CD4-positive, alpha-beta memory T cell (primary cell): ENCODE data around the gene CPNE4. TPM values are rescaled to one million over a fixed set of nuclear protein-coding genes. Genes with fewer than 3 reads are reported as not detected.

Experiments used
- CTCF ChIA-PET: fragments of 350-600 bp; sonication (Branson Sonifier 250); formaldehyde crosslinking; loops from one replicate; lab custom pipeline; 2021; ENCODE audit warnings: inconsistent platforms; ENCODE audit not compliant: partially characterized antibody; lab: Charles Lee
- POLR2A ChIA-PET: fragments of 350-600 bp; sonication (Branson Sonifier 250); formaldehyde crosslinking; loops from one replicate; lab custom pipeline; 2021; ENCODE audit not compliant: partially characterized antibody; lab: Charles Lee
- DNase-seq, 5 donors: peaks; one replicate each; pipeline versions ENCODE4 v3.0.0 to v3.0.0-alpha.2; 2020 to 2022; ENCODE audit warnings: mixed read lengths in 1 of 5
- H3K27ac ChIP-seq: one replicate; pipeline ENCODE4 v1.7.0; 2013; ENCODE audit warnings: low read depth, low read length
- H3K27me3 ChIP-seq: 2 replicates; pipeline ENCODE4 v1.7.0; 2013; ENCODE audit warnings: mild to moderate bottlenecking, low read length, moderate library complexity; ENCODE audit not compliant: insufficient read depth
- H3K36me3 ChIP-seq: 2 replicates; pipeline ENCODE4 v1.7.0; 2013; ENCODE audit warnings: mild to moderate bottlenecking, low read length, moderate library complexity; ENCODE audit not compliant: insufficient read depth
- H3K4me1 ChIP-seq: 2 replicates; pipeline ENCODE4 v1.7.0; 2013; ENCODE audit warnings: mild to moderate bottlenecking, low read length, moderate library complexity; ENCODE audit not compliant: insufficient read depth
- H3K4me3 ChIP-seq, 2 donors: one replicate each; pipeline ENCODE4 v1.7.0; 2013; ENCODE audit warnings: low read length in 2 of 2, mild to moderate bottlenecking in 1 of 2
- H3K9me3 ChIP-seq, 2 donors: one replicate each; pipeline ENCODE4 v1.7.0; 2013; ENCODE audit warnings: low read length in 2 of 2, control low read depth in 1 of 2; ENCODE audit not compliant: control insufficient read depth in 1 of 2
- H3K27ac Mint-ChIP-seq, 7 donors: one replicate each; pipeline ENCODE4 v1.8.0; 2020 to 2021; ENCODE audit warnings: mixed read lengths in 7 of 7, mild to moderate bottlenecking in 6 of 7, inconsistent platforms in 3 of 7, moderate library complexity in 3 of 7
- H3K27me3 Mint-ChIP-seq, 2 donors: one replicate each; pipeline ENCODE4 v1.8.0; 2020 to 2021; ENCODE audit warnings: mixed read lengths in 2 of 2
- H3K36me3 Mint-ChIP-seq, 2 donors: one replicate each; pipeline ENCODE4 v1.8.0; 2020 to 2021; ENCODE audit warnings: mixed read lengths in 2 of 2, inconsistent platforms in 1 of 2, mild to moderate bottlenecking in 1 of 2
- H3K4me1 Mint-ChIP-seq, 4 donors: one replicate each; pipeline ENCODE4 v1.8.0; 2020 to 2021; ENCODE audit warnings: mixed read lengths in 4 of 4, mild to moderate bottlenecking in 1 of 4
- H3K4me3 Mint-ChIP-seq, 8 donors: one replicate each; pipeline ENCODE4 v1.8.0; 2020 to 2021; ENCODE audit warnings: mixed read lengths in 8 of 8, mild to moderate bottlenecking in 7 of 8, moderate library complexity in 6 of 8, inconsistent platforms in 3 of 8
- H3K9me3 Mint-ChIP-seq, 8 donors: one replicate each; pipeline ENCODE4 v1.8.0; 2020 to 2021; ENCODE audit warnings: mixed read lengths in 8 of 8, mild to moderate bottlenecking in 5 of 8, inconsistent platforms in 3 of 8, moderate library complexity in 1 of 8
- intact Hi-C: fragments of 100-400 bp; cut with micrococcal nuclease; formaldehyde crosslinking; loops from one replicate; pipeline ENCODE4 v1.15.1; 2023
- polyA plus RNA-seq, 2 donors: library from polyadenylated mRNA; unstranded; fragments of 300-500 nt; fragmentation: Illumina TruSeq; gene quantifications; one replicate each; pipeline ENCODE4 v1.2.3, GENCODE V29; 2021
- total RNA-seq, 2 experiments: library from RNA; stranded (reverse); gene quantifications; one replicate each; pipeline ENCODE4 v1.2.3, GENCODE V29; 2021

CPNE4 gene
- total and polyA plus RNA-seq, 4 experiments from 2014 or later, result not detected

DNA sequence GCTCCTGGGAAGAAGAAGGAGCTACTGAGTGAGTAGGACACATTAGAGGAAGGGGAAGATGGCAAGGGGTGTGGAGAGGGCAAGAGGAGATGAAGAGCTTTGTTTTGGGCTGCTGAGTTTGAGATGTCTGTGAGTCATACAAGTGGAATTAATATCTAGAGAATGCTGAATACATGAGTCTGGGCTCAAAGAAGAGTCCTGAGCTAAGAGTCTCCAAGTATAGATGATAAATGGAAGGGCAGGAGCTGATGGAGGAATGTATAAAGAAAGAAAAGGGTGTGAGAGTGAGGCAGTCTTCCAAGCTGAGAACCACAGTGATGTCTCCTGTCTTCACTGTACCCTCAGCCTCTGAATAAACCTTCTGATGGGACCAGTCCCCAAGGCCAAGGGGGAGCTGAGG lies 326.6 kb downstream of the CPNE4 start:
- no peak overlapping the region for H3K27ac Mint-ChIP-seq
- no peak overlapping the region for H3K4me3 ChIP-seq
- POLR2A ChIA-PET, result no interaction called here
- H3K27me3 Mint-ChIP-seq, result peaks cover 2 to 4% of the 10 kb centered on the region in 2 donors
- no peaks in the 10 kb centered on the region for H3K36me3 Mint-ChIP-seq
- no peaks in the 10 kb centered on the region for H3K4me1 Mint-ChIP-seq
- no peak for DNase-seq
- H3K9me3 ChIP-seq, result no peaks in the 10 kb centered on the region
- intact Hi-C loops, result no loop called here
- no peaks in the 10 kb centered on the region for H3K36me3 ChIP-seq
- no peak overlapping the region for H3K4me3 Mint-ChIP-seq
- CTCF ChIA-PET, result no interaction called here
- no peaks in the 10 kb centered on the region for H3K27me3 ChIP-seq
- H3K9me3 Mint-ChIP-seq, result no peaks in the 10 kb centered on the region
- no peak overlapping the region for H3K27ac ChIP-seq
- H3K4me1 ChIP-seq, result no peaks in the 10 kb centered on the region

DNA sequence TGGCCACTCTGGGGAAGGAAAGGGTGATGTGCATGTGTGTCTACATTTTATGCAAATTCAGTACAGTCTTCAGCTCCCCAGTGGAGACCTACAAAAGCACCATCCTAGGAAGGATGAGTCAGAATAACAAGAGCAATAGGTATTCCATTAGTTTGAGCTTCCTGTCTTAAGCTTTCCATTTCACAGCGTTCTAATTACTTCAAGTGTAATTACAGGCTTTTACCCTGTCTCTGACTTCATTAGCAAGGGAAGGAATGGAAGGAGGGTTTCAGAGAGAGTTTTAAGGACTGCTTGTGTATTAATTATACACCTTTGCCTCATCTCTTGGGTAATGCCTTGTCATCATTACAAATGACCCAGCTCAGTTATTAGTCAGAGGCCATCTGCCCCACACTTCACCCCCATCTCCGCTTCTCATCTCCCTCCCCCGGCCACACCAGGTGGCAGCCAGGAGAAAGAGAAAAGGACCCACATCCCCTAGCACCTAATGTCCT lies 329.2 kb downstream of the CPNE4 start:
- H3K36me3 ChIP-seq, result no peaks in the 10 kb centered on the region
- H3K27me3 Mint-ChIP-seq, result peaks cover 2 to 4% of the 10 kb centered on the region in 2 donors
- intact Hi-C loops, result no loop called here
- H3K27ac ChIP-seq, result no peak overlapping the region
- no peak overlapping the region for H3K27ac Mint-ChIP-seq
- no peaks in the 10 kb centered on the region for H3K4me1 ChIP-seq
- no peaks in the 10 kb centered on the region for H3K36me3 Mint-ChIP-seq
- H3K9me3 Mint-ChIP-seq, result peaks cover 0 to 5% (median 0%) of the 10 kb centered on the region in 8 donors
- no peaks in the 10 kb centered on the region for H3K9me3 ChIP-seq
- H3K4me3 Mint-ChIP-seq, result no peak overlapping the region
- ChIA-PET POLR2A (no interaction called here), CTCF (interaction anchor here (1.4 kb wide), 1 partner anchor 14 kb away, joined by 3 read pairs; no protein-coding TSS in a partner anchor)
- H3K27me3 ChIP-seq, result no peaks in the 10 kb centered on the region
- H3K4me3 ChIP-seq, result no peak overlapping the region
- H3K4me1 Mint-ChIP-seq, result no peaks in the 10 kb centered on the region
- no peak for DNase-seq

DNA sequence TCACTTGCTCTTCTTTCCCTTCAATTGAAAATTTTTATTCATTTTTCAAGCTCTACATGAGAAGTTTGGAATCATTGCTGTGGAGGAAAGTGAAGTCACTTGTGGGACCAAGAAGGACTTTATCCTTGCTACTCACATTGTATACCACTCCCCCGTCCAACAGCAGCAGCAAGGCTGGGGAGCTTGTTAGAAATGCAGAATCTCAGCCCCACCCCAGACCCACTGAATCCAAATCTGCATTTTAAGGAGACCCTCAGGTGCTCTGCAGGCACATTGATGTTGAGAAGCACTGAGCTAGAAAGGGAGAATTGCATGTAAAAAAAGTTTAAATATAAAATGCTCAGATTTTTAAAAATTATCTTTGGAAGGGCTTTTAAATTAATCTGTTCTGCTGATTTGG lies 329.7 kb downstream of the CPNE4 start:
- H3K4me1 ChIP-seq, result no peaks in the 10 kb centered on the region
- Mint-ChIP-seq H3K4me3 (no peak overlapping the region), H3K9me3 (peaks cover 0 to 5% (median 0%) of the 10 kb centered on the region in 8 donors), H3K27ac (no peak overlapping the region), H3K27me3 (peaks cover 2 to 4% of the 10 kb centered on the region in 2 donors), H3K4me1 (no peaks in the 10 kb centered on the region), H3K36me3 (no peaks in the 10 kb centered on the region)
- H3K36me3 ChIP-seq, result no peaks in the 10 kb centered on the region
- H3K9me3 ChIP-seq, result no peaks in the 10 kb centered on the region
- intact Hi-C loops, result no loop called here
- no peak overlapping the region for H3K27ac ChIP-seq
- CTCF ChIA-PET, result interaction anchor here (1.4 kb wide), 1 partner anchor 15 kb away, joined by 3 read pairs; no protein-coding TSS in a partner anchor
- no peaks in the 10 kb centered on the region for H3K27me3 ChIP-seq
- H3K4me3 ChIP-seq, result no peak overlapping the region
- POLR2A ChIA-PET, result no interaction called here
- DNase-seq, result no peak

DNA sequence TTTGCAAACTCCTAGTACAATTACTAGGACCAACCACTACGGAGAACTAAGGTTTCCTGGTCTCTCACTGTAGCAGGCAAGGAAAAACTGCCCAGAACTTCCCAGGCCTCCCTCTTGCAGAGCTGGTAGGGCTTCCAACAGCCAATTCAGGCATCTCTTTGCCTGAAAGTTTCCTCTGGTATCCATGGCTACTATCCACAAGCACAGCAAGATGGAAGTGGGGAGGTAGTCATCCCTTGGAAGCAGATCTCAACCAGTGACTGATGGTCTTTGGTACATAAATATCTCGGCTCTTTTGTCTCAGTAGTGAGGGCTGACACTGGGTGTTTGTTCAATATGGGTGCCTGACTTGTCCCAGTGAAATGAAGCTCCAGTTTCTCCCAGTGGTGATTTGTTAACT lies 330.7 kb downstream of the CPNE4 start:
- no peak overlapping the region for H3K27ac ChIP-seq
- Mint-ChIP-seq H3K9me3 (peaks cover 0 to 5% (median 0%) of the 10 kb centered on the region in 8 donors), H3K27me3 (peaks cover 2% of the 10 kb centered on the region in 2 donors), H3K4me1 (no peaks in the 10 kb centered on the region), H3K4me3 (no peak overlapping the region), H3K27ac (no peak overlapping the region), H3K36me3 (no peaks in the 10 kb centered on the region)
- no peak overlapping the region for H3K4me3 ChIP-seq
- no peaks in the 10 kb centered on the region for H3K36me3 ChIP-seq
- ChIA-PET CTCF (no interaction called here), POLR2A (no interaction called here)
- no peaks in the 10 kb centered on the region for H3K27me3 ChIP-seq
- intact Hi-C loops, result no loop called here
- DNase-seq, result no peak
- no peaks in the 10 kb centered on the region for H3K4me1 ChIP-seq
- H3K9me3 ChIP-seq, result no peaks in the 10 kb centered on the region

DNA sequence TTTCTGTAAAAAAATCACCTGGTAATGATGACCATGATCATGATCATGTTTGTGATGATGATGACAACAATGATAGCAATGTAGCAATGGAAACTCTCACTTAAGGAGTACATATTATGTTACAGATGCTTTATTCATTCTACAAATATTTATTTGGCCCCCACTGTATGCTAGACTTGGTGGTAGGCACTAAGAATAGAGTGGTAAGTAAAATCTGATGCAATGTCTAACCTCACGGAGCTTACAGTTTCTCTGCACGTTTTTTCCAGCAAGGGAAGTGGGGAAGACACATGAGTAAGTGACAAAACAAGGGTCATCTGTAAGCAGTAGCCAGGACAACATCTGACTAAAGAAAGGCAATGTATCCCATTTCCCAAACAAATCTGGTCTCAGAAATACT lies 332.7 kb downstream of the CPNE4 start:
- H3K27ac ChIP-seq, result no peak overlapping the region
- H3K4me3 ChIP-seq, result no peak overlapping the region
- intact Hi-C loops, result no loop called here
- no peaks in the 10 kb centered on the region for H3K4me1 ChIP-seq
- no peaks in the 10 kb centered on the region for H3K9me3 ChIP-seq
- DNase-seq, result no peak
- H3K27me3 Mint-ChIP-seq, result peaks cover under 1 to 3% of the 10 kb centered on the region in 2 donors
- no peaks in the 10 kb centered on the region for H3K4me1 Mint-ChIP-seq
- H3K27me3 ChIP-seq, result no peaks in the 10 kb centered on the region
- no peaks in the 10 kb centered on the region for H3K36me3 Mint-ChIP-seq
- no peak overlapping the region for H3K4me3 Mint-ChIP-seq
- peaks cover 0 to 5% (median 0%) of the 10 kb centered on the region in 8 donors for H3K9me3 Mint-ChIP-seq
- CTCF ChIA-PET, result no interaction called here
- H3K36me3 ChIP-seq, result no peaks in the 10 kb centered on the region
- POLR2A ChIA-PET, result no interaction called here
- no peak overlapping the region for H3K27ac Mint-ChIP-seq

DNA sequence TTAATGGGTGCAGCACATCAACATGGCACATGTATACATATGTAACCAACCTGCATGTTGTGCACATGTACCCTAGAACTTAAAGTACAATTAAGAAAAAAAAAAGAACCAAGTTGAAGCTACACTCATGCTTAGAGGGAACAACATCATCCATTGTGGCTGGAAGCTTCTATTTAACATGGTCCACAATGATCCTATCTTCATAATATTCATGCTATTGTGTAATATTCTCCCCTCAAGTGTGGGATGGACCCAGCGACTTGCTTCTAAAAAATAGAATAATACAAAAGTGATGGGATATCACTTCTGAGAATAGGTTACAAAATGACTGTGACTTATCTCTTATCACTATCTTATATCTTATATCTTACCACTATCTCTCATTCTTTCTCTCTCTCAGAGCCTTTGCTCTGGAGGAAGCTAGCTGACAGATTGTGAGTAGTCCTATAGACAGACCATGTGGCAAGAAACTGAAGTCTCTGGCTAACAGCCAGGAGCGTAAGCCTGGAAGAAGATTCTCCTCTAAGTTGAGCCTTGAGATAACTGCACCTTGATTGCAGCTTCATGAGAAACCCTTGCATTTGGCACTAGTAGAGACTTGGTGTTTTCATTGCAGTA lies 333.6 kb downstream of the CPNE4 start:
- no peaks in the 10 kb centered on the region for H3K9me3 ChIP-seq
- CTCF ChIA-PET, result no interaction called here
- H3K27me3 Mint-ChIP-seq, result peaks cover 0 to 5% of the 10 kb centered on the region in 2 donors
- no peaks in the 10 kb centered on the region for H3K27me3 ChIP-seq
- no peak for DNase-seq
- POLR2A ChIA-PET, result no interaction called here
- no peaks in the 10 kb centered on the region for H3K4me1 ChIP-seq
- no peaks in the 10 kb centered on the region for H3K4me1 Mint-ChIP-seq
- H3K27ac ChIP-seq, result no peak overlapping the region
- H3K9me3 Mint-ChIP-seq, result peaks cover 0 to 5% (median under 1%) of the 10 kb centered on the region in 8 donors
- no peak overlapping the region for H3K4me3 Mint-ChIP-seq
- H3K4me3 ChIP-seq, result no peak overlapping the region
- no peaks in the 10 kb centered on the region for H3K36me3 ChIP-seq
- no peaks in the 10 kb centered on the region for H3K36me3 Mint-ChIP-seq
- intact Hi-C loops, result no loop called here
- H3K27ac Mint-ChIP-seq, result no peak overlapping the region

DNA sequence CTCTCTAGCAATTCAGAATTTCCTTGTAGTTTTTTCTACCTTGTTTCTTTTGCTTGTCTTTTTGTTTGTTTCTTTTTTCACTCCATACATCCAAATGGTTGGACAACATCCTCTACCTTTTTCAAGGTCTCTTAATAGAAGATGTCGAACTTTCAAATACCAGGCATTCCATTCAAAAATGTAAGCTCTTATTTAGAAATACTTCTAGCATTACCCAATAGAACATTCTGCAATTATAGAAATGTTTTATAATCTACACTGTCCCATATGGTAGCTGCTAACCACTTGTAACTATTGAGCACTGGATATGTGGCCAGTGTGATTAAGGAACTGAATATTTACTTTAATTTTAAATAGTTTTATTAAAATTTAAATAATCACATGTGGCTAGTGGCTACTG lies 335.8 kb downstream of the CPNE4 start:
- POLR2A ChIA-PET, result no interaction called here
- H3K9me3 ChIP-seq, result no peaks in the 10 kb centered on the region
- no peak overlapping the region for H3K27ac Mint-ChIP-seq
- no peak for DNase-seq
- H3K4me1 Mint-ChIP-seq, result no peaks in the 10 kb centered on the region
- H3K9me3 Mint-ChIP-seq, result peaks cover 0 to 5% (median 2%) of the 10 kb centered on the region in 8 donors
- no peak overlapping the region for H3K4me3 ChIP-seq
- no peaks in the 10 kb centered on the region for H3K36me3 ChIP-seq
- no peak overlapping the region for H3K27ac ChIP-seq
- intact Hi-C loops, result no loop called here
- H3K27me3 Mint-ChIP-seq, result peaks cover 0 to 10% of the 10 kb centered on the region in 2 donors
- no peaks in the 10 kb centered on the region for H3K27me3 ChIP-seq
- H3K4me3 Mint-ChIP-seq, result no peak overlapping the region
- H3K36me3 Mint-ChIP-seq, result no peaks in the 10 kb centered on the region
- CTCF ChIA-PET, result no interaction called here
- H3K4me1 ChIP-seq, result no peaks in the 10 kb centered on the region
